Nephron (organoid): ENCODE results near the gene SSBP4.

ENCODE experiments used
- H3K27ac Mint-ChIP-seq, 3 experiments: 2 replicates each; pipeline ENCODE4 v1.8.0; 2020; ENCODE audit warnings: mixed read lengths in 3 of 3, mild to moderate bottlenecking in 2 of 3, moderate library complexity in 1 of 3
- H3K27me3 Mint-ChIP-seq: 2 replicates; pipeline ENCODE4 v1.8.0; 2021; ENCODE audit warnings: low read depth, mild to moderate bottlenecking, moderate library complexity, mixed read lengths
- H3K36me3 Mint-ChIP-seq: 2 replicates; pipeline ENCODE4 v1.8.0; 2020; ENCODE audit warnings: low read depth, mixed read lengths
- H3K4me1 Mint-ChIP-seq: 2 replicates; pipeline ENCODE4 v1.8.0; 2020; ENCODE audit warnings: mixed read lengths
- H3K4me3 Mint-ChIP-seq, 3 experiments: 2 replicates each; pipeline ENCODE4 v1.8.0; 2020; ENCODE audit warnings: mild to moderate bottlenecking in 3 of 3, mixed read lengths in 3 of 3, moderate library complexity in 2 of 3
- H3K9me3 Mint-ChIP-seq: 2 replicates; pipeline ENCODE4 v1.8.0; 2020; ENCODE audit warnings: mixed read lengths
- TF ChIP-seq, protein P1 (sequence below), 3 experiments: fragments of 200-600 bp; sonication (generic); IDR thresholded peaks; one replicate each; pipeline ENCODE4 v1.5.0; 2021; ENCODE audit warnings: antibody characterized with exemption in 3 of 3; ENCODE audit not compliant: unreplicated experiment in 3 of 3

Gene SSBP4

DNA sequence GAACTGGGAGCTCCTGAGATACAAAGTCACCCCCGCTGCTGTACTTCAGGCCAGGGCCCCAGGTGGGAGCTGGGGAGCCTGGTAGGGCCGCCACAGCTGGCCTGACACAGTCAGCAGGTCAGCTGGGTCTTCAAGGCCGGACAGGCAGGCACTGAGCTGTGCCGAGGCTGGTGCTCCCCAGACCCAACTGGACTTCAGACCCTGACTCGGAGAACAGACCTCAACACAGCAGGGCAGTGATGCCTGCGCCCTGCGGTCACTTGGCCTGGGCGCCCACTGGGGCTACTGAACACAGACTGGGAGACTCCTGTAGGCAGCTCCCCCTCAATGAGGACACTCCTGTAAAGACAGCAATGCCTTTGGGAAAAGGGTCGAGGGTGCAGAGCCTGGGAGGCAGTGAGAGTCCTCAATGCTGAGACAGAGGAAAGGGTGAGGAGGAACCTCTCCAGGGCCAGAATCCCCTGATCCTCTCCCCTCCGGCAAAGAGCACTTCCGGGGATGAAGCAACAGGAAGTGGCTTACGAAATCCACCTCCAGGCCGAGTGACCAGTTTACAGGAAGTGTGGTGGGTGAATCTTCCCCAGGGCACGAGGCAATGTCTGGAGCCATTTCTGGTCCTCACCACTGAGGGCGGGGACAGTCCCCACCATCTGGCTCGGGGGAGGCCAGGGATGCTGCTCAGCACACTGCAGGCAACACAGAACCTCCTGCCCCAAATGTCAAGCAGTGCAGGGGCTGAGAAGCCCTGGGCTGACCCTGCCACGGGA lies 59.5 kb downstream of the SSBP4 start:
- peak overlapping the region in 2 of 3 experiments; percentile 59 to 62 for H3K27ac Mint-ChIP-seq
- H3K4me1 Mint-ChIP-seq, result peaks cover 61% of the 10 kb centered on the region
- TF ChIP-seq, protein P1, sequence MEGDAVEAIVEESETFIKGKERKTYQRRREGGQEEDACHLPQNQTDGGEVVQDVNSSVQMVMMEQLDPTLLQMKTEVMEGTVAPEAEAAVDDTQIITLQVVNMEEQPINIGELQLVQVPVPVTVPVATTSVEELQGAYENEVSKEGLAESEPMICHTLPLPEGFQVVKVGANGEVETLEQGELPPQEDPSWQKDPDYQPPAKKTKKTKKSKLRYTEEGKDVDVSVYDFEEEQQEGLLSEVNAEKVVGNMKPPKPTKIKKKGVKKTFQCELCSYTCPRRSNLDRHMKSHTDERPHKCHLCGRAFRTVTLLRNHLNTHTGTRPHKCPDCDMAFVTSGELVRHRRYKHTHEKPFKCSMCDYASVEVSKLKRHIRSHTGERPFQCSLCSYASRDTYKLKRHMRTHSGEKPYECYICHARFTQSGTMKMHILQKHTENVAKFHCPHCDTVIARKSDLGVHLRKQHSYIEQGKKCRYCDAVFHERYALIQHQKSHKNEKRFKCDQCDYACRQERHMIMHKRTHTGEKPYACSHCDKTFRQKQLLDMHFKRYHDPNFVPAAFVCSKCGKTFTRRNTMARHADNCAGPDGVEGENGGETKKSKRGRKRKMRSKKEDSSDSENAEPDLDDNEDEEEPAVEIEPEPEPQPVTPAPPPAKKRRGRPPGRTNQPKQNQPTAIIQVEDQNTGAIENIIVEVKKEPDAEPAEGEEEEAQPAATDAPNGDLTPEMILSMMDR (IDR thresholded peaks at IDR 0.05; ENCODE audit: unreplicated experiment in 3 of 3), result no peak
- H3K4me3 Mint-ChIP-seq, result no peak overlapping the region
- no peaks in the 10 kb centered on the region for H3K9me3 Mint-ChIP-seq
- H3K36me3 Mint-ChIP-seq, result peaks cover 13% of the 10 kb centered on the region
- H3K27me3 Mint-ChIP-seq, result no peaks in the 10 kb centered on the region

DNA sequence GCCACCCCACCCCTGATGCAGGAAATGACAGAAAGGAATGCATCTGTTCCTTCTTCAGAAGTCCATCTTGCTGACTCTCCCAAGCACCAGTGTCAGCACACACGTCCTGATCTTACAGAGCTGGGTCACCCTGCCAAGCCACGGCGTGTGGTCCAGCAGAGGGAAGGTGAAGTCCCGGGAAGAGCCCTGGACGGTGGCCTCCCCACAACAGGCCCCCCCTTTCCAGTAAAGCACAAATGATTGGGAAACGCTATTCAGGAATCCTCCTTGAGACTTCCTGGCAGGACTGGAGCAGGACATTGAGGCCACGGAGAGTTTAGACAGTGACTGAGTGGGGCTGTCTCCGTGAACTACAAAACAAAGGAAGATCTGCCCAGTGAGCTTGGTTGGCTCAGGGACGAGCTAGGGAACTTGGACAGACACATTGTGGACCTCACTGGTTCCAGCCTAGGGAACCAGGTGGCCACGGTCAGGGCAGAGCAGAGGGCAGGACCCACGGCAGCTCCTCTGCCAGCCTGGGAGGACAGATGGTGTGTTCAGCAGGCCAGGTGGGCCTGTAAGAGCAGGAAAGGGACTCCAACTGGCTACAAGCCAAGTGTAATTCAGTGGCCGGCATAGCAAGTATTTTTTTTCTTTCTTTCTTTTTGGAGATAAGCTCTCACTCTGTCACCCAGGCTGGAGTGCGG lies 61.0 kb downstream of the SSBP4 start:
- peaks cover 13% of the 10 kb centered on the region for H3K36me3 Mint-ChIP-seq
- TF ChIP-seq, protein P1 (IDR thresholded peaks at IDR 0.05; ENCODE audit: unreplicated experiment in 3 of 3), result no peak
- no peaks in the 10 kb centered on the region for H3K9me3 Mint-ChIP-seq
- H3K27me3 Mint-ChIP-seq, result no peaks in the 10 kb centered on the region
- H3K27ac Mint-ChIP-seq, result peak overlapping the region; percentile 60 to 80 (median 65)
- H3K4me3 Mint-ChIP-seq, result peak overlapping the region in 1 of 3 experiments; percentile 14
- H3K4me1 Mint-ChIP-seq, result peaks cover 64% of the 10 kb centered on the region

DNA sequence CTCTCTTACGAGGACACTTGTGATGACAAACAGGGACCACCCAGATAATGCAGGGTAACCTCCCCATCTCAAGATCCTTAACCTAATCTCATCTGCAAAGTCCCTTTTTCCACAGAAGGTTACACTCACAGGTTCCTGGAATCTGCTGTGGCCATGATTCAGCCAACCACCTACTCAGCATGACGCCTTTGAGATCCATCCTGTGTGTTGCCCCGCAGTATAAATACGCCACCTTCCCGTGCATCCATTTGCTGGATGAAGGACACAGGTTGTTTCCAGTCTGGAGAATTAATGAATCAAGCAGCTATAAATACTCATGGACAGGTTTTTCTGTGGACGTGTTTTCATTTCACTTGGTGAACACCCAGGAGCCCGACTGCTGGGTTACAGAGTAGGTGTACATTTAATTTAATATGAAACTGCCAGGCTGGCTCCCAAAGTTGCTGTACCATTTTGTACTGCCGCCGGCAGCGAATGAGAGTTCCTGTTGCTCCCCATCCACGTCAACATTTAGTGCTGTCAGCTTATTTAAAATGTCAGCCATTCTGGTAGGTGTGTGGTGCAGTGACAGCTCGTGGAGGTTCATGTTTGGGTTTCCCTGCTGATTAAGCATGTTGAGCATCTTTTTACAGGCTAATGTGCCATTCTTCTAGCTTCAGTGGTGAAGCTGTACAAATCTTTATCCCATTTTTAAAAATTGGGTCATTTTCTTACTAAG lies 62.5 kb downstream of the SSBP4 start:
- Mint-ChIP-seq H3K27me3 (no peaks in the 10 kb centered on the region), H3K36me3 (peaks cover 5% of the 10 kb centered on the region), H3K4me3 (no peak overlapping the region), H3K27ac (peak overlapping the region in 2 of 3 experiments; percentile 48 to 55), H3K4me1 (peaks cover 58% of the 10 kb centered on the region), H3K9me3 (no peaks in the 10 kb centered on the region)
- TF ChIP-seq, protein P1 (IDR thresholded peaks at IDR 0.05; ENCODE audit: unreplicated experiment in 3 of 3), result no peak

DNA sequence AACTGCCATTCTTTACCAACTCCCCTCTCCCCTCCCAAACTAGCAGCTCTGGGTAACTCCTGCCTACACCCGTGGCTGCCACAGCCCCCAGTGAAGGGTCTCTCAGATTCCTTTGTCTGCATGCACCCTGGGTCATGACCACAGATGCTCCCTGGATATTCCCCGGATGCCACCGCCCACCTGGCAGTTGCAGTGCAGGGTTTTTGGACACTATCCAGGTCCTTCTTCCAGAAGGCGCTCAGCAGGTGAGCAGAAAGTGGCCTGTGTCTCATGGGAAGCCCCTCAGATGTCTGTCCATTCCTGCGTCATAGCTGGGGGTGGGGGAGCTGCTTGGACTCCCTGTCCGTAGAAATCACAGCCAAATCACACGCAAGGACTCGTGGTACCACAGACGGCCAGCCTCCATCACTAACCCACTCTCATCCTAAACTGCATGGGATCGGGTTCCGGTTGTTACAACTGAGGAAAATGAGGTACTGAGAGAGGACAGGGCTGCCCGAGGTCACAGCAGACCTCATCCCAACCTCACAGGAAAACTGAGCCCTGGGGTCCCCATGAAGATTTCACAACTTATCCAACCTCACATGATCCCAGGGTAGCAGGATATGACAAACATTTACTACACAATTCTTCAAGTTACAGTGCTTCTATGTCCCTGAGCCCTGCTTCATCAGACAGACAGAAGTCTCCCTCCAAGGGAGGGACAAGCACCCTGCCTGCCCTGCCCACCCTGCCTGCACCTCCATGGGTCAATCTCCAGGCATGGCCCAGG lies 64.1 kb downstream of the SSBP4 start:
- H3K27me3 Mint-ChIP-seq, result no peaks in the 10 kb centered on the region
- H3K9me3 Mint-ChIP-seq, result no peaks in the 10 kb centered on the region
- TF ChIP-seq, protein P1 (IDR thresholded peaks at IDR 0.05; ENCODE audit: unreplicated experiment in 3 of 3), result no peak
- peak overlapping the region in 1 of 3 experiments; percentile 42 for H3K27ac Mint-ChIP-seq
- peaks cover 51% of the 10 kb centered on the region for H3K4me1 Mint-ChIP-seq
- H3K4me3 Mint-ChIP-seq, result no peak overlapping the region
- no peaks in the 10 kb centered on the region for H3K36me3 Mint-ChIP-seq
